Right lobe of liver (tissue), 6 donors: ENCODE measurements around the gene CCDC80. TPM values are rescaled to one million over a fixed set of nuclear protein-coding genes. Genes with fewer than 3 reads are reported as not detected.

Experiments
- ATAC-seq, 4 donors: fragments of 200-7000 bp; cut with Tn5 transposase; one replicate each; pipeline ENCODE4 v1.9.1; 2020; ENCODE audit warnings: mild to moderate bottlenecking in 4 of 4, moderate library complexity in 4 of 4
- DNase-seq, 3 donors: peaks; one replicate each; pipeline ENCODE4 v3.0.0-alpha.2; 2020
- H3K27ac ChIP-seq, 3 donors: fragments of 200-600 bp; one replicate each; pipeline ENCODE4 v1.8.0; 2022
- H3K27me3 ChIP-seq, 2 donors: fragments of 200-600 bp; one replicate each; pipeline ENCODE4 v1.8.0; 2022
- H3K36me3 ChIP-seq, 4 donors: fragments of 200-600 bp; sonication (generic) in 1 of 4; one replicate each; pipeline versions ENCODE4 v1.5.1 to v1.8.0; 2017 to 2022; ENCODE audit warnings: control low read depth in 1 of 4
- H3K4me1 ChIP-seq, 4 donors: fragments of 200-600 bp; sonication (generic) in 1 of 4; one replicate each; pipeline versions ENCODE4 v1.5.1 to v1.8.0; 2017 to 2022; ENCODE audit warnings: control low read depth in 1 of 4
- H3K4me3 ChIP-seq, 3 donors: fragments of 200-600 bp; one replicate each; pipeline ENCODE4 v1.8.0; 2022
- H3K9me3 ChIP-seq, 4 donors: fragments of 200-600 bp; sonication (generic) in 1 of 4; one replicate each; pipeline versions ENCODE4 v1.5.1 to v1.8.0; 2017 to 2022; ENCODE audit warnings: control low read depth in 1 of 4
- CTCF ChIP-seq, 4 donors: fragments of 200-600 bp in 3 of 4; fragments of 450-650 bp in 1 of 4; IDR thresholded peaks; one replicate each; pipeline versions ENCODE4 v1.5.1 to v1.8.0; 2016 to 2022; ENCODE audit warnings: antibody characterized with exemption in 4 of 4, mild to moderate bottlenecking in 2 of 4
- POLR2A ChIP-seq: fragments of 450-650 bp; IDR thresholded peaks from one replicate; pipeline ENCODE4 v1.6.1; 2017; ENCODE audit warnings: antibody characterized with exemption, mild to moderate bottlenecking
- WGBS: methylation state at CpG from one replicate; pipeline ENCODE4 v1.1.6; 2018; ENCODE audit warnings: low coverage, low lambda C conversion rate; ENCODE audit not compliant: insufficient coverage; ENCODE audit errors: missing lambda C conversion rate; 5-methylcytosine and 5-hydroxymethylcytosine counted together
- intact Hi-C, 2 donors: fragments of 100-400 bp; cut with DNase I; formaldehyde crosslinking; loops; one replicate each; pipeline versions ENCODE4 v1.11.2 to v1.14.1; 2022
- total RNA-seq, 6 experiments: library from RNA; depleted of rRNA in 2 of 6; stranded (reverse); fragments of >200 nt in 2 of 6; fragmentation: NEBNext Ultra II Directional in 3 of 6; extraction: Animal tissue kit (Norgen Biotek cat#: 25700) in 3 of 6; gene quantifications; one replicate each; pipeline versions ENCODE4 v1.1.0 to v1.2.4, GENCODE V29; 2016 to 2023
- donor health status: DM: no; HTN: yes; CAD: no.
- donor health status: DM: no; HTN: no; CAD: no.
- donor health status: DM: no; HTN: no; CAD: no.
- donor health status: DM: no; HTN: yes; CAD: no.
- donor health status: DM: no; HTN: yes; CAD: no.

The CCDC80 gene
- total RNA-seq, 6 experiments from 2014 or later, result 0.55 to 5.8 (median 1.3) TPM

DNA sequence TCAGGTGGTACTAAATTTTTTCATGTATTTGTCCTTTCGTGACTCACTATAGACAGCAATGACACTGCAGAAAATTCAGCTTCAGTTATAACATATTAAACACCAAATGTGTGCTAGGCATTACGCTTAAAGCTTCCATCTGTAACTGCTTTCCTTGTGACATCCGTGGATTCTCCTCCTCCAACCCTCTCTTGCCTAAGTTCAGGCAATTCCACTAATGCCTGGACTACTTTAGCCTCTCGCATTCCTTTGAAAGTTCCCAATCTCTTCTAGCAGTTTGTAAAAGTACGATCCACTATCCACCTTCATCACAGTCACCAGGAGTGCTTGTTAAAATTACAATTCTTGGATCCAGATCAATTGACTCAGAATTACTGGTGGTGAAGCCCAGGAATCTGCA lies 17.7 kb downstream of the CCDC80 start:
- H3K27me3 ChIP-seq, result no peaks in the 10 kb centered on the region
- no peaks in the 10 kb centered on the region for H3K9me3 ChIP-seq
- H3K36me3 ChIP-seq, result no peaks in the 10 kb centered on the region
- TF ChIP-seq CTCF (IDR thresholded peaks at IDR 0.05), result no peak
- no peak for TF ChIP-seq POLR2A
- no peak for DNase-seq
- WGBS, result 70% methylated on average over 5 of the region's 5 CpGs
- H3K4me1 ChIP-seq, result no peaks in the 10 kb centered on the region
- intact Hi-C loops, result no loop called here
- no peak overlapping the region for H3K27ac ChIP-seq
- H3K4me3 ChIP-seq, result no peak overlapping the region
- no peak for ATAC-seq

DNA sequence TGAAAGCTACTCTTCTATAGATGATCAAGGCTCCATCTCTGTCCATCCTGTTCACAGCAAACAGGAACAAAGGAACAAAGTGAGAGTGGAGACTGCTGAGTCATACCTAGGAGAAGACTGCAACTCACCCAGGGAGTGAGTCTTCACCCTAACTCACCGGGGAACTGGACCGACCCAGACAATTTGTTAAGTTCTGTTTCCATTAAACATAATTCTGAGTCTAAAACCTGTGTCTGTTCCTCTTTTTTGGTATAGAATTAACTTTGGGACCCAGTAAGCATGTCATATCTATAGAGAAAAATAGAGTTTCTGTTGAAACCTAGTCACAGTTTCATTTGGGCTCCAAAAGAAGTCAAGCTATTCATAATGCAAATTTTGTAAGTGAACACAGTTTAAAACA lies 21.6 kb downstream of the CCDC80 start:
- DNase-seq (no peak), ATAC-seq (no peak)
- H3K36me3 ChIP-seq, result no peaks in the 10 kb centered on the region
- no peak overlapping the region for H3K4me3 ChIP-seq
- no peaks in the 10 kb centered on the region for H3K27me3 ChIP-seq
- intact Hi-C loops, result no loop called here
- H3K4me1 ChIP-seq, result no peaks in the 10 kb centered on the region
- WGBS, result 62% methylated on average over 2 of the region's 2 CpGs
- no peak for TF ChIP-seq POLR2A
- no peak for TF ChIP-seq CTCF (IDR thresholded peaks at IDR 0.05)
- H3K27ac ChIP-seq, result no peak overlapping the region
- no peaks in the 10 kb centered on the region for H3K9me3 ChIP-seq

DNA sequence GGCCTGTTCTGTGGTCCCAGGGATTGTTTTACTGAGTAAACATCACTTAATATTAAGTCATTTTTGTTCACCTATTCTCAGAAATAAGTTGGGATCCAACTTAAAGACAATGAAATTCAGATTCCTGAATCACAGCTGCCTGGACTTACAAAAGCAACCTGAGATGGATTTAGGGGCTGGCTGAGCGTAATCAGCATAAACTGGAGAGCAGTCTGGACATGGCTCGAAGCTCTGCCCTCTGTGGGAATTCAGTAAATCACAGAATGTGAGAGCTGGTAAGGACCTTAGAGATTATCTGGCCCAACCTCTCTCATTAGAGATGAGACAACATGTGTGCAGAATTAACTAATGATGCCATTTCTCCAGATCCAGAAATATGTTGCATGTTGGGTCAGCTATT lies 23.7 kb downstream of the CCDC80 start:
- TF ChIP-seq CTCF (IDR thresholded peaks at IDR 0.05) (no peak), POLR2A (no peak)
- no peak overlapping the region for H3K4me3 ChIP-seq
- no peaks in the 10 kb centered on the region for H3K4me1 ChIP-seq
- no peak for DNase-seq
- H3K9me3 ChIP-seq, result no peaks in the 10 kb centered on the region
- WGBS, result 80% methylated on average over 2 of the region's 2 CpGs
- no peaks in the 10 kb centered on the region for H3K36me3 ChIP-seq
- intact Hi-C loops, result no loop called here
- no peaks in the 10 kb centered on the region for H3K27me3 ChIP-seq
- ATAC-seq, result no peak
- no peak overlapping the region for H3K27ac ChIP-seq

DNA sequence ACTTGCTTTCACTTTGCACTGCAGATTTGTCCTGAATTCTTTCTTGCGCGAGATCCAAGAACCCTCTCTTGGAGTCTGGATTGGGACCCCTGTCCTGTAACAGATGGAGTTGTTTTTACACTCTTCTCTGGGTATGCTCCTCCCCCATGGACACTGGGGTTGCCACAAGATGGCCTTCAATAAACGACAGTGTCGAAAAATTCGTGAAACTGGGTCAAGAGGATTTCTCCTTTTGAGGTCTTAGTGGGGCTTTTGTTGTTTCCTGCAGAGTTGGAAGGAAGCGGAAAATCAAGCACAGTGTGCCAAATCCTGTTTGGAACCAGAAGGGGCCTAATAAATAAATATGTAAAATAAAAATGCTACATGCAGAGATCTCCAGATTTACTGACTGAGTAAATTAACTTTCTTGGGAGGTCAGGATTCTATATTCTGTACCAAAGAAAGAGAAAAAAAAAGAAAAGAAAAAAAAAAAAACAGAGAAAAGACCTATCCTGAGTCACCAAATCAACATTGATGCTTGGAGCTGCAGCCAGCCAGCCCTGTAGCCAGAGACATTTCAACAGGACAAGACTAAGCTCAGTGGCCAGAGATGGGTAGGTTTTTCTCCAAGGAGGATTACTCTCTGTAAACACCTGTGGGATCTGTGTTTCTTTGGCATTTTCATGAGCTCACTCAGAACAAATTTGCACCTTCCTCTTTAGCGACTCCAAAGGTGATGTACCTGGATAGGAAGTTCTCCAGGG lies 24.8 kb downstream of the CCDC80 start:
- ATAC-seq (no peak), DNase-seq (no peak)
- H3K27ac ChIP-seq, result no peak overlapping the region
- intact Hi-C loops, result no loop called here
- H3K4me3 ChIP-seq, result no peak overlapping the region
- no peaks in the 10 kb centered on the region for H3K27me3 ChIP-seq
- no peak for TF ChIP-seq POLR2A
- no peak for TF ChIP-seq CTCF (IDR thresholded peaks at IDR 0.05)
- H3K36me3 ChIP-seq, result no peaks in the 10 kb centered on the region
- no peaks in the 10 kb centered on the region for H3K4me1 ChIP-seq
- WGBS, result 71% methylated on average over 7 of the region's 7 CpGs
- H3K9me3 ChIP-seq, result no peaks in the 10 kb centered on the region
